Retinal pigment epithelial cell (primary cell): Measurements from ENCODE around the gene CHMP3.

Experiments
- DNase-seq: peaks from one replicate; pipeline ENCODE4 v3.0.0-alpha.2; 2010; ENCODE audit warnings: low read depth
- H3K4me3 ChIP-seq: 2 replicates; pipeline ENCODE4 v1.5.1; 2011; ENCODE audit warnings: mild to moderate bottlenecking, low read length, control low read depth, moderate library complexity
- CTCF ChIP-seq: conservative IDR thresholded peaks from 2 replicates; pipeline ENCODE4 v1.5.1; 2011; ENCODE audit warnings: low read depth, low read length, control low read depth, inconsistent platforms

The CHMP3 gene

GRCh38 chr2:86512892-86513291 is 50.4 kb downstream of the CHMP3 start:
- H3K4me3 ChIP-seq, result no peak overlapping the region
- TF ChIP-seq CTCF, result no peak
- DNase-seq, result no peak

- TF ChIP-seq CTCF, result no peak
- DNase-seq, result no peak
- no peak overlapping the region for H3K4me3 ChIP-seq
Observed at GRCh38 chr2:86512034-86512433, 51.2 kb downstream of the CHMP3 start.

GRCh38 chr2:86510436-86510933 is 52.8 kb downstream of the CHMP3 start:
- DNase-seq, result no peak
- TF ChIP-seq CTCF, result no peak
- no peak overlapping the region for H3K4me3 ChIP-seq

GRCh38 chr2:86507600-86507999 is 55.6 kb downstream of the CHMP3 start:
- no peak for TF ChIP-seq CTCF
- no peak for DNase-seq
- H3K4me3 ChIP-seq, result no peak overlapping the region

- DNase-seq, result no peak
Observed at GRCh38 chr2:86500325-86501083, 62.7 kb downstream of the CHMP3 start.

GRCh38 chr2:86499326-86499725 is 63.9 kb downstream of the CHMP3 start:
- no peak for TF ChIP-seq CTCF
- no peak for DNase-seq
- no peak overlapping the region for H3K4me3 ChIP-seq

More at GRCh38 chr2:86500325-86501083, 62.7 kb downstream of the CHMP3 start:
- no peak for TF ChIP-seq CTCF
- no peak overlapping the region for H3K4me3 ChIP-seq
